Neural cell (in vitro differentiated cells): ENCODE results near the gene SULT1A2. TPM values are rescaled to one million over a fixed set of nuclear protein-coding genes. Genes with fewer than 3 reads are reported as not detected.
"Not testable (repeated sequence)": the region's sequence is repeated elsewhere in the genome, so short reads cannot be mapped to it uniquely, and the experiment has no call there.

Experiments used
- H2AFZ ChIP-seq: fragments of 200-600, 300-800 bp; sonication (generic), shearing (Covaris generic); 2 replicates; pipeline ENCODE4 v1.6.0; 2014; ENCODE audit warnings: low read depth, mild to moderate bottlenecking, antibody characterized with exemption, low read length, moderate library complexity
- H3F3A ChIP-seq: fragments of 200-600 bp; shearing (Covaris generic); 2 replicates; pipeline ENCODE4 v1.6.1; 2016; ENCODE audit warnings: mild to moderate bottlenecking, moderate library complexity, mixed read lengths, antibody characterized with exemption, low read length; ENCODE audit not compliant: insufficient read depth, poor library complexity, severe bottlenecking
- H3K27ac ChIP-seq: fragments of 200-600, 300-800 bp; sonication (generic), shearing (Covaris generic); 2 replicates; pipeline ENCODE4 v1.5.1; 2014; ENCODE audit warnings: mild to moderate bottlenecking, low read length, moderate library complexity
- H3K27me3 ChIP-seq: fragments of 300-800, 200-600 bp; sonication (generic), shearing (Covaris generic); 2 replicates; pipeline ENCODE4 v1.6.0; 2014; ENCODE audit warnings: mild to moderate bottlenecking, low read depth, low read length, moderate library complexity; ENCODE audit not compliant: insufficient read depth
- H3K36me3 ChIP-seq: fragments of 300-800, 200-600 bp; sonication (generic), shearing (Covaris generic); 2 replicates; pipeline ENCODE4 v1.5.1; 2014; ENCODE audit warnings: mild to moderate bottlenecking, antibody characterized with exemption, low read length, moderate library complexity; ENCODE audit not compliant: insufficient read depth
- H3K4me2 ChIP-seq: fragments of 300-800, 200-600 bp; sonication (generic), shearing (Covaris generic); 2 replicates; pipeline ENCODE4 v1.6.0; 2014; ENCODE audit warnings: mild to moderate bottlenecking, low read length
- H3K4me3 ChIP-seq: fragments of 300-800, 200-600 bp; sonication (generic), shearing (Covaris generic); 2 replicates; pipeline ENCODE4 v1.5.1; 2014; ENCODE audit warnings: mild to moderate bottlenecking, low read length, moderate library complexity
- H3K79me2 ChIP-seq: fragments of 200-600 bp; shearing (Covaris generic); replicated peaks from 2 replicates; pipeline ENCODE4 v1.6.0; 2014; ENCODE audit warnings: mild to moderate bottlenecking, low read length, moderate library complexity; ENCODE audit not compliant: insufficient read depth
- H3K9ac ChIP-seq: fragments of 300-800, 200-600 bp; sonication (generic), shearing (Covaris generic); 2 replicates; pipeline ENCODE4 v1.6.1; 2016; ENCODE audit warnings: mild to moderate bottlenecking, low read length, mixed read lengths
- H3K9me2 ChIP-seq: fragments of 200-600 bp; shearing (Covaris generic); 2 replicates; pipeline ENCODE4 v1.6.1; 2016; ENCODE audit warnings: mild to moderate bottlenecking, low read length, mixed read lengths; ENCODE audit not compliant: insufficient read depth
- H3K9me3 ChIP-seq: fragments of 200-600, 300-800 bp; sonication (generic), shearing (Covaris generic); 2 replicates; pipeline ENCODE4 v1.6.1; 2016; ENCODE audit warnings: mild to moderate bottlenecking, mixed run types, low read length, moderate library complexity, mixed read lengths
- H4K20me1 ChIP-seq: fragments of 200-600 bp; shearing (Covaris generic); 2 replicates; pipeline ENCODE4 v1.6.1; 2016; ENCODE audit warnings: mild to moderate bottlenecking, mixed run types; ENCODE audit not compliant: insufficient read depth
- CTCF ChIP-seq: fragments of 450-650 bp; IDR thresholded peaks from 2 replicates; pipeline ENCODE4 v1.5.1; 2014; ENCODE audit warnings: antibody characterized with exemption, mild to moderate bottlenecking, moderate library complexity; ENCODE audit not compliant: poor library complexity, severe bottlenecking
- EP300 ChIP-seq: fragments of 450-650 bp; conservative IDR thresholded peaks from 2 replicates; pipeline ENCODE4 v1.6.1; 2014; ENCODE audit warnings: antibody characterized with exemption, mild to moderate bottlenecking, moderate library complexity; ENCODE audit not compliant: poor library complexity, severe bottlenecking
- EZH2 ChIP-seq: fragments of 200-600, 300-800 bp; shearing (Covaris generic), sonication (generic); IDR thresholded peaks from 2 replicates; pipeline ENCODE4 v1.6.1; 2014; ENCODE audit warnings: antibody characterized with exemption, low read length, borderline replicate concordance, mild to moderate bottlenecking; ENCODE audit not compliant: insufficient read depth, poor library complexity, severe bottlenecking
- MXI1 ChIP-seq: fragments of 450-650 bp; conservative IDR thresholded peaks from 2 replicates; pipeline ENCODE4 v1.6.1; 2014; ENCODE audit warnings: antibody characterized with exemption, mild to moderate bottlenecking; ENCODE audit not compliant: poor library complexity, severe bottlenecking
- POLR2AphosphoS5 ChIP-seq: IDR thresholded peaks from 2 replicates; pipeline ENCODE4 v1.6.1; 2012
- RAD21 ChIP-seq: fragments of 450-650 bp; conservative IDR thresholded peaks from 2 replicates; pipeline ENCODE4 v1.6.1; 2014; ENCODE audit warnings: antibody characterized with exemption, mild to moderate bottlenecking, moderate library complexity
- REST ChIP-seq: IDR thresholded peaks from 2 replicates; pipeline ENCODE4 v1.6.1; 2012; ENCODE audit warnings: borderline replicate concordance
- SMC3 ChIP-seq: fragments of 450-650 bp; conservative IDR thresholded peaks from 2 replicates; pipeline ENCODE4 v1.6.1; 2014; ENCODE audit warnings: antibody characterized with exemption, mild to moderate bottlenecking, moderate library complexity; ENCODE audit not compliant: poor library complexity
- TAF1 ChIP-seq: IDR thresholded peaks from 2 replicates; pipeline ENCODE4 v1.6.1; 2012; ENCODE audit warnings: low read depth
- polyA plus RNA-seq: library from polyadenylated mRNA; depleted of rRNA; stranded (reverse); fragments of >200 nt; gene quantifications from 2 replicates; pipeline ENCODE4 v1.2.3, GENCODE V29; 2014

Gene SULT1A2
- polyA plus RNA-seq, 1 donor from 2014 or later, result not detected

GRCh38 chr16:28623172-28623711, 26.4 kb upstream of the SULT1A2 start:
- Histone ChIP-seq H3K9me2 (no peaks in the 10 kb centered on the region), H4K20me1 (no peaks in the 10 kb centered on the region), H3K27ac (no peak overlapping the region), H2AFZ (no peak overlapping the region), H3F3A (no peaks in the 10 kb centered on the region), H3K4me3 (no peak overlapping the region), H3K9ac (no peak overlapping the region), H3K36me3 (no peaks in the 10 kb centered on the region), H3K4me2 (no peak overlapping the region), H3K27me3 (no peaks in the 10 kb centered on the region), H3K9me3 (no peaks in the 10 kb centered on the region), H3K79me2 (no peaks in the 10 kb centered on the region)
- TF ChIP-seq CTCF (no peak), POLR2AphosphoS5 (no peak), SMC3 (no peak), RAD21 (no peak), REST (no peak), EP300 (no peak), MXI1 (no peak), EZH2 (no peak), TAF1 (no peak)

GRCh38 chr16:28622532-28623171, 25.8 kb upstream of the SULT1A2 start:
- not testable (repeated sequence) for H4K20me1 ChIP-seq, H3K9me3 ChIP-seq, H2AFZ ChIP-seq, H3K4me3 ChIP-seq, H3K79me2 ChIP-seq, H3K27me3 ChIP-seq, H3K27ac ChIP-seq, H3K36me3 ChIP-seq, H3F3A ChIP-seq, H3K4me2 ChIP-seq, H3K9ac ChIP-seq, H3K9me2 ChIP-seq
